Calu3 (cell line): Measurements from ENCODE around the gene TPGS1. TPM values are rescaled to one million over a fixed set of nuclear protein-coding genes. Genes with fewer than 3 reads are reported as not detected.

ENCODE experiments used
- Bru-seq: library from RNA; stranded (reverse); fragments of 400-500 nt; gene quantifications from one replicate; lab custom pipeline; 2021; lab: Mats Ljungman, UMichigan
- BruChase-seq, 2 experiments: library from RNA; stranded (reverse); fragments of 400-500 nt; gene quantifications; one replicate each; lab custom pipeline; 2021; lab: Mats Ljungman, UMichigan
- BruUV-seq: library from RNA; stranded (reverse); fragments of 400-500 nt; replicated peaks from 2 replicates; lab custom pipeline; 2021; lab: Mats Ljungman, UMichigan
- CTCF ChIA-PET: fragments of 300-600 bp; sonication (Branson Sonifier 250); formaldehyde crosslinking; loops from one replicate; lab custom pipeline; 2022; ENCODE audit warnings: antibody characterized with exemption; lab: Charles Lee
- DNase-seq: peaks from one replicate; pipeline ENCODE4 v3.0.0; 2022
- H3K27ac Mint-ChIP-seq: one replicate; pipeline ENCODE4 v1.8.0; 2022; ENCODE audit warnings: mixed read lengths; ENCODE audit not compliant: unreplicated experiment
- H3K27me3 Mint-ChIP-seq: one replicate; pipeline ENCODE4 v1.8.0; 2022; ENCODE audit warnings: mixed read lengths; ENCODE audit not compliant: unreplicated experiment
- H3K36me3 Mint-ChIP-seq: one replicate; pipeline ENCODE4 v1.8.0; 2022; ENCODE audit warnings: mild to moderate bottlenecking, moderate library complexity, mixed read lengths; ENCODE audit not compliant: insufficient read depth, unreplicated experiment
- H3K4me1 Mint-ChIP-seq: one replicate; pipeline ENCODE4 v1.8.0; 2022; ENCODE audit warnings: mild to moderate bottlenecking, low read depth, mixed read lengths; ENCODE audit not compliant: unreplicated experiment
- H3K4me3 Mint-ChIP-seq: one replicate; pipeline ENCODE4 v1.8.0; 2022; ENCODE audit warnings: mild to moderate bottlenecking, low read depth, moderate library complexity, mixed read lengths; ENCODE audit not compliant: unreplicated experiment
- H3K9me3 Mint-ChIP-seq: one replicate; pipeline ENCODE4 v1.8.0; 2022; ENCODE audit warnings: low read depth, mixed read lengths; ENCODE audit not compliant: unreplicated experiment
- intact Hi-C: fragments of 100-400 bp; cut with micrococcal nuclease; formaldehyde crosslinking; loops from one replicate; pipeline ENCODE4 v1.10.0; 2022; ENCODE audit not compliant: unreplicated experiment
- long read RNA-seq: library from polyadenylated mRNA; stranded (forward); transcript quantifications from one replicate; pipeline ENCODE4 v2.0.0, GENCODE V29; 2022
- total RNA-seq: library from RNA; stranded (reverse); gene quantifications from 2 replicates; pipeline ENCODE4 v1.2.3, GENCODE V29; 2022
- TF ChIP-seq, protein P1 (sequence below): fragments of 200-600 bp; IDR thresholded peaks from one replicate; pipeline ENCODE4 v1.8.0; 2022; ENCODE audit warnings: antibody characterized with exemption; ENCODE audit not compliant: unreplicated experiment

Gene TPGS1, protein sequence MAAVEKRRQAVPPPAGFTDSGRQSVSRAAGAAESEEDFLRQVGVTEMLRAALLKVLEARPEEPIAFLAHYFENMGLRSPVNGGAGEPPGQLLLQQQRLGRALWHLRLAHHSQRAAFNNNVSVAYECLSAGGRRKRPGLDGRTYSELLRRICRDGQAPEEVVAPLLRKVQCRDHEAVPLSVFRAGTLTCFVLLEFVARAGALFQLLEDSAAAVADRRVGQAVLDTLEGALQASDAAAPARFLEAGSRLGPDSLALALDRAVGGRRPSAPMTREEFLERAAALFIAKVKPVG
- total RNA-seq: 8.6 and 9.0 TPM in 2 replicates
- Bru-seq, nascent RNA: percentile 40 among the genes with signal in this experiment
- BruChase-seq, experiment 1, labeled RNA remaining after a 6-hour chase: percentile 44 among the genes with signal in this experiment
- percentile 46 among the genes with signal in this experiment for BruChase-seq, experiment 2, labeled RNA remaining after a 2-hour chase
- long read RNA-seq, transcript TPGS1-201 (2 exons, 1,114 nt): major isoform, 50 of 53 reads
- long read RNA-seq, partial matches to known transcripts: 0 of 53 reads
- long read RNA-seq, other reads (novel, unspliced or antisense): 3 of 53 reads

GRCh38 chr19:507286-508203 is at the start of gene TPGS1:
TSS of gene TPGS1 (plus strand) at chr19:507497. CDS start at chr19:507507, 10 bp downstream.
- intact Hi-C loops: no loop called here
- Mint-ChIP-seq H3K4me3 (peak within 1 kb of the TSS; percentile 89), H3K9me3 (no peaks in the 10 kb centered on the region)

GRCh38 chr19:457636-458035 is 49.7 kb upstream of the TPGS1 start:
- CTCF ChIA-PET: no interaction called here
- H3K4me3 Mint-ChIP-seq: no peak overlapping the region

More at GRCh38 chr19:507286-508203, at the start of gene TPGS1:
- H3K36me3 Mint-ChIP-seq: peaks cover 30% of the 10 kb centered on the region
- CTCF ChIA-PET: interaction anchor here (0.5 to 1.0 kb wide), 4 partner anchors 41 to 1325 kb away, joined by 3 to 5 read pairs (median 4); no protein-coding TSS in a partner anchor
- peak within 1 kb of the TSS; percentile 97 for H3K27ac Mint-ChIP-seq
- H3K4me1 Mint-ChIP-seq: no peaks in the 10 kb centered on the region
- DNase-seq: peak; percentile 90
- TSS peak; percentile 55 for BruUV-seq
- H3K27me3 Mint-ChIP-seq: no peaks in the 10 kb centered on the region
- TF ChIP-seq, protein P1, sequence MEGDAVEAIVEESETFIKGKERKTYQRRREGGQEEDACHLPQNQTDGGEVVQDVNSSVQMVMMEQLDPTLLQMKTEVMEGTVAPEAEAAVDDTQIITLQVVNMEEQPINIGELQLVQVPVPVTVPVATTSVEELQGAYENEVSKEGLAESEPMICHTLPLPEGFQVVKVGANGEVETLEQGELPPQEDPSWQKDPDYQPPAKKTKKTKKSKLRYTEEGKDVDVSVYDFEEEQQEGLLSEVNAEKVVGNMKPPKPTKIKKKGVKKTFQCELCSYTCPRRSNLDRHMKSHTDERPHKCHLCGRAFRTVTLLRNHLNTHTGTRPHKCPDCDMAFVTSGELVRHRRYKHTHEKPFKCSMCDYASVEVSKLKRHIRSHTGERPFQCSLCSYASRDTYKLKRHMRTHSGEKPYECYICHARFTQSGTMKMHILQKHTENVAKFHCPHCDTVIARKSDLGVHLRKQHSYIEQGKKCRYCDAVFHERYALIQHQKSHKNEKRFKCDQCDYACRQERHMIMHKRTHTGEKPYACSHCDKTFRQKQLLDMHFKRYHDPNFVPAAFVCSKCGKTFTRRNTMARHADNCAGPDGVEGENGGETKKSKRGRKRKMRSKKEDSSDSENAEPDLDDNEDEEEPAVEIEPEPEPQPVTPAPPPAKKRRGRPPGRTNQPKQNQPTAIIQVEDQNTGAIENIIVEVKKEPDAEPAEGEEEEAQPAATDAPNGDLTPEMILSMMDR: no peak

DNA sequence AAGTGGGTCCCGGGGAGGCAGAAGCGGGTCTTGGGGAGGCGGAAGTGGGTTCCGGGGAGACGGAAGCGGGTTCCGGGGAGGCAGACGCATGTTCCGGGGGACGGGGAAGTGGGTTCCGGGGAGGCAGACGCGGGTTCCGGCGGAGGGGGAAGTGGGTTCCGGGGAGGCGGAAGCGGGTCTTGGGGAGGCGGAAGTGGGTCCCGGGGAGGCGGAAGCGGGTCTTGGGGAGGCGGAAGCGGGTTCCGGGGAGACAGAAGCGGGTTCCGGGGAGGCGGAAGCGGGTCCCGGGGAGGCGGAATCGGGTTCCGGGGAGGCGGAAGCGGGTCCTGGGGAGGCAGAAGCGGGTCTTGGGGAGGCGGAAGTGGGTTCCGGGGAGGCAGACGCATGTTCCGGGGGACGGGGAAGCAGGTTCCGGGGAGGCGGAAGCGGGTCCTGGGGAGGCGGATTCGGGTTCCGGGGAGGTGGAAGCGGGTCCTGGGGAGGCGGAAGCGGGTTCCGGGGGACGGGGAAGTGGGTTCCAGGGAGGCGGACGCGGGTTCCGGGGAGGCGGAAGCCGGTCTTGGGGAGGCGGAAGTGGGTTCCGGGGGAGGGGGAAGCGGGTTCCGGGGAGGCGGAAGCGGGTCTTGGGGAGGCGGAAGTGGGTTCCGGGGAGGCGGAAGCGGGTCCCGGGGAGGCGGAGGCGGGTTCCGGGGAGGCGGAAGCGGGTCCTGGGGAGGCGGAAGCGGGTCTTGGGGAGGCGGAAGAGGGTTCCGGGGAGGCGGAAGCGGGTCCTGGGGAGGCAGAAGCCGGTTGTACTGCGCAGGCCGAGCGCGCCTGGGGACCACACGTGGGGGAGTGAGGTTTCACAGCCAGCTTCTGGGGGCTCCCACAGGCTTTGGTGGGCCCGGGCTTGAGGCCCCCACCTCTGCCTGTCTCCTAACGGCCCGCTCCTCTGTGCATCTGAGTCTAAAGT is 48.9 kb upstream of the TPGS1 start:
- CTCF ChIA-PET: no interaction called here
- TF ChIP-seq, protein P1: no peak
- intact Hi-C loops: no loop called here
- H3K27ac Mint-ChIP-seq: no peak overlapping the region
- no peak overlapping the region for H3K4me3 Mint-ChIP-seq
- BruUV-seq: no TSS peak
- no peaks in the 10 kb centered on the region for H3K9me3 Mint-ChIP-seq
- no peaks in the 10 kb centered on the region for H3K27me3 Mint-ChIP-seq
- DNase-seq: no peak
- peaks cover 27% of the 10 kb centered on the region for H3K36me3 Mint-ChIP-seq
- no peaks in the 10 kb centered on the region for H3K4me1 Mint-ChIP-seq

More at GRCh38 chr19:457636-458035, 49.7 kb upstream of the TPGS1 start:
- peaks cover 24% of the 10 kb centered on the region for H3K36me3 Mint-ChIP-seq
- H3K9me3 Mint-ChIP-seq: no peaks in the 10 kb centered on the region
- intact Hi-C loops: no loop called here
- no peak for DNase-seq
- no peaks in the 10 kb centered on the region for H3K27me3 Mint-ChIP-seq
- H3K4me1 Mint-ChIP-seq: no peaks in the 10 kb centered on the region
- TF ChIP-seq, protein P1: no peak
- no TSS peak for BruUV-seq
- H3K27ac Mint-ChIP-seq: no peak overlapping the region
